Measurements from ENCODE around the gene SPIRE2. TPM values are rescaled to one million over a fixed set of nuclear protein-coding genes. Genes with fewer than 3 reads are reported as not detected.

Gene SPIRE2
- total and polyA plus RNA-seq, 2 donors (not counting 1 experiment from before 2014, with no cell fraction given), result 0.98 to 2.0 TPM

GRCh38 chr16:89829630-89830437 is 1.6 kb downstream of the SPIRE2 start:
- Histone ChIP-seq H3K9ac (ENCODE audit: low read length) (no peak overlapping the region), H3K4me1 (ENCODE audit: control insufficient read depth in 2 of 2, insufficient read depth in 2 of 2, low read length in 2 of 2) (peaks cover 8 to 9% of the 10 kb centered on the region in 2 donors), H3K9me3 (ENCODE audit: control extremely low read depth in 1 of 3, control insufficient read depth in 2 of 3, insufficient read depth in 1 of 3, low read length in 2 of 3) (peaks cover 0 to 12% (median 0%) of the 10 kb centered on the region in 3 donors), H3K36me3 (replicated peaks in 1 of 2; ENCODE audit: control extremely low read depth in 1 of 2, control insufficient read depth in 1 of 2, extremely low read depth in 1 of 2, insufficient read depth in 2 of 2, low read length in 1 of 2) (no peaks in the 10 kb centered on the region), H3K79me2 (ENCODE audit: control insufficient read depth, insufficient read depth, low read length) (no peaks in the 10 kb centered on the region), H3K4me2 (replicated peaks; ENCODE audit: low read depth, low read length, poor library complexity, severe bottlenecking) (no peak overlapping the region), H4K20me1 (ENCODE audit: control insufficient read depth, insufficient read depth, low read length, poor library complexity, severe bottlenecking) (no peaks in the 10 kb centered on the region), H3K4me3 (ENCODE audit: control extremely low read depth in 1 of 5, extremely low read depth in 1 of 5, insufficient read depth in 1 of 5, low read depth in 2 of 5, low read length in 4 of 5) (no peak overlapping the region), H2AFZ (ENCODE audit: insufficient read depth, low read depth, low read length, poor library complexity, severe bottlenecking) (no peak overlapping the region), H3K27me3 (replicated peaks in 1 of 4; ENCODE audit: control extremely low read depth in 1 of 4, control insufficient read depth in 3 of 4, insufficient read depth in 4 of 4, low read length in 3 of 4) (peaks cover 0 to 51% (median 12%) of the 10 kb centered on the region in 4 experiments), H3K27ac (ENCODE audit: low read length in 2 of 2) (no peak overlapping the region)
- Mint-ChIP-seq H3K4me1 (peaks cover 6% of the 10 kb centered on the region), H3K4me3 (no peak overlapping the region), H3K27me3 (peaks cover 27% of the 10 kb centered on the region), H3K9me3 (ENCODE audit: insufficient read depth) (no peaks in the 10 kb centered on the region), H3K27ac (no peak overlapping the region)
- ATAC-seq (ENCODE audit: low read depth) (no peak), DNase-seq (no peak)
- intact Hi-C loops (cut with micrococcal nuclease), result no loop called here
- CTCF ChIA-PET, result interaction anchor here (0.6 kb wide), 1 partner anchor 16 kb away, joined by 3 read pairs; no protein-coding TSS in a partner anchor
- POLR2A ChIA-PET, result interaction anchor here (0.6 to 1.4 kb wide), 2 partner anchors 8 to 44 kb away, joined by 4 to 9 read pairs; partner anchors contain the start of gene TCF25
- TF ChIP-seq CTCF (IDR thresholded peaks at IDR 0.05), result no peak
- TF ChIP-seq EZH2 (IDR thresholded peaks at IDR 0.05; ENCODE audit: borderline replicate concordance, insufficient read depth, low read depth, low read length, poor library complexity, severe bottlenecking), result no peak
- 83% methylated on average over 12 of the region's 17 CpGs for WGBS (ENCODE audit: insufficient coverage)

- no peak for TF ChIP-seq CTCF (IDR thresholded peaks at IDR 0.05)
- no peak for TF ChIP-seq EZH2 (IDR thresholded peaks at IDR 0.05; ENCODE audit: borderline replicate concordance, insufficient read depth, low read depth, low read length, poor library complexity, severe bottlenecking)
- POLR2A ChIA-PET, result no interaction called here
- ATAC-seq (ENCODE audit: low read depth), result no peak
Measured at GRCh38 chr16:89831810-89832328, 3.6 kb downstream of the SPIRE2 start.

More at GRCh38 chr16:89831810-89832328, 3.6 kb downstream of the SPIRE2 start:
- Histone ChIP-seq H4K20me1 (ENCODE audit: control insufficient read depth, insufficient read depth, low read length, poor library complexity, severe bottlenecking) (no peaks in the 10 kb centered on the region), H3K9ac (ENCODE audit: low read length) (no peak overlapping the region), H3K4me2 (replicated peaks; ENCODE audit: low read depth, low read length, poor library complexity, severe bottlenecking) (no peak overlapping the region), H2AFZ (ENCODE audit: insufficient read depth, low read depth, low read length, poor library complexity, severe bottlenecking) (no peak overlapping the region), H3K79me2 (ENCODE audit: control insufficient read depth, insufficient read depth, low read length) (no peaks in the 10 kb centered on the region), H3K4me3 (ENCODE audit: control extremely low read depth in 1 of 5, extremely low read depth in 1 of 5, insufficient read depth in 1 of 5, low read depth in 2 of 5, low read length in 4 of 5) (no peak overlapping the region), H3K9me3 (ENCODE audit: control extremely low read depth in 1 of 3, control insufficient read depth in 2 of 3, insufficient read depth in 1 of 3, low read length in 2 of 3) (peaks cover 0 to 12% (median 0%) of the 10 kb centered on the region in 3 donors), H3K4me1 (ENCODE audit: control insufficient read depth in 2 of 2, insufficient read depth in 2 of 2, low read length in 2 of 2) (peaks cover 8 to 9% of the 10 kb centered on the region in 2 donors), H3K27ac (ENCODE audit: low read length in 2 of 2) (no peak overlapping the region), H3K27me3 (replicated peaks in 1 of 4; ENCODE audit: control extremely low read depth in 1 of 4, control insufficient read depth in 3 of 4, insufficient read depth in 4 of 4, low read length in 3 of 4) (peaks cover 0 to 45% (median 12%) of the 10 kb centered on the region in 4 experiments), H3K36me3 (replicated peaks in 1 of 2; ENCODE audit: control extremely low read depth in 1 of 2, control insufficient read depth in 1 of 2, extremely low read depth in 1 of 2, insufficient read depth in 2 of 2, low read length in 1 of 2) (no peaks in the 10 kb centered on the region)
- intact Hi-C loops (cut with micrococcal nuclease), result no loop called here
- CTCF ChIA-PET, result no interaction called here
- Mint-ChIP-seq H3K4me3 (no peak overlapping the region), H3K27ac (no peak overlapping the region), H3K9me3 (ENCODE audit: insufficient read depth) (no peaks in the 10 kb centered on the region), H3K27me3 (peaks cover 27% of the 10 kb centered on the region), H3K4me1 (peaks cover 6% of the 10 kb centered on the region)
- WGBS (ENCODE audit: insufficient coverage), result 96% methylated on average over 25 of the region's 25 CpGs
- DNase-seq, result no peak
